Adrenal gland (tissue), 12 donors: ENCODE results near the gene PLEKHA5. TPM values are rescaled to one million over a fixed set of nuclear protein-coding genes. Genes with fewer than 3 reads are reported as not detected.
"Not testable (repeated sequence)": the region's sequence is repeated elsewhere in the genome, so short reads cannot be mapped to it uniquely, and the experiment has no call there.

Experiments
- DNase-seq, 7 donors: peaks; one replicate each; pipeline ENCODE4 v3.0.0-alpha.2; 2019 to 2020
- H3K27ac ChIP-seq, 5 donors: fragments of 200-600 bp; sonication (generic) in 4 of 5; 1 replicate in 3 of 5; 2 replicates in 2 of 5; pipeline versions ENCODE4 v1.5.1 to v1.8.0; 2016 to 2020; ENCODE audit warnings: mild to moderate bottlenecking in 1 of 5
- H3K27me3 ChIP-seq: fragments of 200-600 bp; 2 replicates; pipeline ENCODE4 v1.8.0; 2021
- H3K36me3 ChIP-seq, 2 donors: fragments of 200-600 bp; replicated peaks in 1 of 2; 1 replicate in 1 of 2; 2 replicates in 1 of 2; pipeline versions ENCODE4 v1.5.1 to v1.8.0; 2018 to 2022
- H3K4me1 ChIP-seq, 2 donors: fragments of 200-600 bp; replicated peaks in 1 of 2; 1 replicate in 1 of 2; 2 replicates in 1 of 2; pipeline versions ENCODE4 v1.5.1 to v1.8.0; 2018 to 2021
- H3K4me3 ChIP-seq, 4 donors: fragments of 200-600 bp; sonication (generic) in 3 of 4; one replicate each; pipeline ENCODE4 v1.5.1; 2016 to 2018
- H3K9me3 ChIP-seq, 3 donors: fragments of 200-600 bp; sonication (generic) in 1 of 3; replicated peaks in 1 of 3; 1 replicate in 2 of 3; 2 replicates in 1 of 3; pipeline versions ENCODE4 v1.5.1 to v1.8.0; 2016 to 2021
- POLR2A ChIP-seq, 2 donors: fragments of 450-650 bp; IDR thresholded peaks; one replicate each; pipeline ENCODE4 v1.6.1; 2017; ENCODE audit warnings: antibody characterized with exemption in 2 of 2, mild to moderate bottlenecking in 2 of 2, moderate library complexity in 1 of 2
- WGBS, 4 donors: extraction: QIAGEN DNeasy Blood & Tissue Kit in 2 of 4; methylation state at CpG; one replicate each; pipeline versions ENCODE4 v1.1.5 to v1.1.7; 2013 to 2017; 5-methylcytosine and 5-hydroxymethylcytosine counted together
- intact Hi-C, 2 donors: fragments of 100-400 bp; cut with DNase I; formaldehyde crosslinking; loops; one replicate each; pipeline versions ENCODE4 v1.14.1 to v1.15.0; 2022 to 2023
- polyA plus RNA-seq, 3 donors: library from polyadenylated mRNA; stranded (reverse); fragments of 200-250 nt in 2 of 3; fragments of 350-450 nt in 1 of 3; fragmentation: Illumina TruSeq in 1 of 3; extraction: RNeasy Lipid Tissue Mini Kit (QIAGEN cat#74804) in 1 of 3; gene quantifications; one replicate each; pipeline ENCODE4 v1.2.3, GENCODE V29; 2013 to 2014
- total RNA-seq, 9 donors: library from RNA; depleted of rRNA in 4 of 9; stranded (reverse); fragments of >200 nt in 4 of 9; fragments of 120-200 nt in 1 of 9; fragmentation: NEBNext Ultra II Directional in 1 of 9; extraction: Animal tissue kit (Norgen Biotek cat#: 25700) in 1 of 9; gene quantifications; one replicate each; pipeline versions ENCODE4 v1.1.0 to v1.2.4, GENCODE V29; 2013 to 2023
- TF ChIP-seq, protein P1 (sequence below), 6 experiments: fragments of 450-650 bp in 4 of 6; fragments of 200-600 bp in 2 of 6; sonication (generic) in 1 of 6; IDR thresholded peaks; 1 replicate in 5 of 6; 2 replicates in 1 of 6; pipeline versions ENCODE4 v1.5.1 to v1.8.0; 2016 to 2021; ENCODE audit warnings: antibody characterized with exemption in 6 of 6, mild to moderate bottlenecking in 2 of 6, moderate library complexity in 1 of 6
- donor health status: healthy with polysubstance abuse.
- donor health status: Bipolar disorder and iron deficiency.
- donor health status: DM: yes; HTN: yes; CAD: no.
- donor health status: DM: no; HTN: no; CAD: no.
- donor health status: DM: no; HTN: no; CAD: no.
- donor health status: DM: yes; HTN: yes; CAD: no.

Gene PLEKHA5
- total and polyA plus RNA-seq, 12 donors = 26.1 to 165 (median 95.7) TPM

DNA sequence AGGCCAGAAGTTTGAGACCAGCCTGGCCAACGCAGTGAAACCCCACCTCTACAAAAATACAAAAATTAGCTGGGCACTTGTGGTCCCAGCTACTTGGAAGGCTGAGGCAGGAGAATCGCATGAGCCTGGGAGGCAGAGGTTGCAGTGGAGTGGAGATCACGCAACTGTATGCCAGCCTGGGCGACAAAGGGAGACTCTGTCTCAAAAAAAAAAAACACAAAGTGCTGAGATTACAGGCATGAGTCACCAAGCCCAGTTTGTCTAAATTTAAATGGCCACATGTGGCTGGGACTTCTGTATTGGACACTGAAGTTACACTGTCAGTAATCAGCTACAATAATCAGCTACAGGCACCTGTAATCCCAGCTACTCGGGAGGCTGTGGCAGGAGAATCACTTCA lies 208.9 kb downstream of the PLEKHA5 start:
- TF ChIP-seq POLR2A (IDR thresholded peaks at IDR 0.05) = peak in 1 of 2 donors; percentile 22
- TF ChIP-seq, protein P1, sequence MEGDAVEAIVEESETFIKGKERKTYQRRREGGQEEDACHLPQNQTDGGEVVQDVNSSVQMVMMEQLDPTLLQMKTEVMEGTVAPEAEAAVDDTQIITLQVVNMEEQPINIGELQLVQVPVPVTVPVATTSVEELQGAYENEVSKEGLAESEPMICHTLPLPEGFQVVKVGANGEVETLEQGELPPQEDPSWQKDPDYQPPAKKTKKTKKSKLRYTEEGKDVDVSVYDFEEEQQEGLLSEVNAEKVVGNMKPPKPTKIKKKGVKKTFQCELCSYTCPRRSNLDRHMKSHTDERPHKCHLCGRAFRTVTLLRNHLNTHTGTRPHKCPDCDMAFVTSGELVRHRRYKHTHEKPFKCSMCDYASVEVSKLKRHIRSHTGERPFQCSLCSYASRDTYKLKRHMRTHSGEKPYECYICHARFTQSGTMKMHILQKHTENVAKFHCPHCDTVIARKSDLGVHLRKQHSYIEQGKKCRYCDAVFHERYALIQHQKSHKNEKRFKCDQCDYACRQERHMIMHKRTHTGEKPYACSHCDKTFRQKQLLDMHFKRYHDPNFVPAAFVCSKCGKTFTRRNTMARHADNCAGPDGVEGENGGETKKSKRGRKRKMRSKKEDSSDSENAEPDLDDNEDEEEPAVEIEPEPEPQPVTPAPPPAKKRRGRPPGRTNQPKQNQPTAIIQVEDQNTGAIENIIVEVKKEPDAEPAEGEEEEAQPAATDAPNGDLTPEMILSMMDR (IDR thresholded peaks at IDR 0.05) = no peak
- Histone ChIP-seq H3K27ac (peak overlapping the region in 4 of 5 donors; percentile 40 to 66 (median 52)), H3K4me3 (no peak overlapping the region), H3K9me3 (peaks cover 0 to 8% (median 0%) of the 10 kb centered on the region in 3 donors), H3K4me1 (peaks cover 0 to 7% of the 10 kb centered on the region in 2 donors), H3K27me3 (no peaks in the 10 kb centered on the region), H3K36me3 (peaks cover 0 to 20% of the 10 kb centered on the region in 2 donors)
- WGBS, 4 donors = 55 to 74% (median 65%) methylated on average over 4 to 5 of the region's 5 CpGs
- intact Hi-C loops = no loop called here
- DNase-seq = peak in 6 of 7 donors; percentile 39 to 53 (median 47)

- H3K27ac ChIP-seq, H3K27me3 ChIP-seq, H3K4me3 ChIP-seq, H3K4me1 ChIP-seq, DNase-seq, H3K9me3 ChIP-seq, intact Hi-C loops: not testable (repeated sequence)
- WGBS, 4 donors = 79 to 89% (median 83%) methylated on average over 4 of the region's 4 CpGs
- H3K36me3 ChIP-seq = peaks cover 0 to 26% of the 10 kb centered on the region in 2 donors
Measured at GRCh38 chr12:19350850-19351249, 221.3 kb downstream of the PLEKHA5 start.

- H3K4me3 ChIP-seq = no peak overlapping the region
- H3K27me3 ChIP-seq = no peaks in the 10 kb centered on the region
- H3K9me3 ChIP-seq = no peaks in the 10 kb centered on the region
- intact Hi-C loops = no loop called here
- no peak overlapping the region for H3K27ac ChIP-seq
- no peaks in the 10 kb centered on the region for H3K4me1 ChIP-seq
- TF ChIP-seq, protein P1 (IDR thresholded peaks at IDR 0.05) = no peak
- no peak for TF ChIP-seq POLR2A (IDR thresholded peaks at IDR 0.05)
- 94 to 98% (median 95%) methylated on average over 2 of the region's 2 CpGs for WGBS, 4 donors
- DNase-seq = no peak
- peaks cover 0 to 26% of the 10 kb centered on the region in 2 donors for H3K36me3 ChIP-seq
Measured at GRCh38 chr12:19351346-19351745, 221.8 kb downstream of the PLEKHA5 start.

- DNase-seq = no peak
- no peaks in the 10 kb centered on the region for H3K9me3 ChIP-seq
- TF ChIP-seq POLR2A (IDR thresholded peaks at IDR 0.05) = no peak
- TF ChIP-seq, protein P1 (IDR thresholded peaks at IDR 0.05) = no peak
- H3K36me3 ChIP-seq = peaks cover 0 to 64% of the 10 kb centered on the region in 2 donors
- WGBS, 4 donors = 90 to 94% (median 92%) methylated on average over 6 of the region's 6 CpGs
- H3K4me1 ChIP-seq = no peaks in the 10 kb centered on the region
- H3K27ac ChIP-seq = no peak overlapping the region
- no peaks in the 10 kb centered on the region for H3K27me3 ChIP-seq
- H3K4me3 ChIP-seq = no peak overlapping the region
- intact Hi-C loops = no loop called here
Measured at GRCh38 chr12:19369691-19370148, 240.2 kb downstream of the PLEKHA5 start.

GRCh38 chr12:19373586-19373985 lies 244.1 kb downstream of the PLEKHA5 start:
- TF ChIP-seq, protein P1 (IDR thresholded peaks at IDR 0.05) = no peak
- TF ChIP-seq POLR2A (IDR thresholded peaks at IDR 0.05) = no peak
- H3K4me1 ChIP-seq = no peaks in the 10 kb centered on the region
- H3K9me3 ChIP-seq = no peaks in the 10 kb centered on the region
- H3K4me3 ChIP-seq = no peak overlapping the region
- intact Hi-C loops = no loop called here
- H3K27me3 ChIP-seq = no peaks in the 10 kb centered on the region
- H3K27ac ChIP-seq = no peak overlapping the region
- 96 to 98% (median 98%) methylated on average over 4 of the region's 4 CpGs for WGBS, 4 donors
- H3K36me3 ChIP-seq = peaks cover 0 to 45% of the 10 kb centered on the region in 2 donors
- DNase-seq = no peak
